22Rv1 (cell line): ENCODE data around the gene TRPC4AP.

Source experiments
- CTCF ChIP-seq: fragments of 450-650 bp; IDR thresholded peaks from 2 replicates; pipeline ENCODE4 v1.5.1; 2017; ENCODE audit warnings: mild to moderate bottlenecking
- ZFX ChIP-seq: fragments of 450-650 bp; IDR thresholded peaks from 2 replicates; pipeline ENCODE4 v1.6.1; 2017; ENCODE audit warnings: antibody characterized with exemption, borderline replicate concordance

- TF ChIP-seq CTCF (no peak), ZFX (no peak)
Measured at GRCh38 chr20:34977365-34978091, 115.1 kb downstream of the TRPC4AP start.
